Suprapubic skin (tissue), 4 donors: Measurements from ENCODE around the gene SIAH2. TPM values are rescaled to one million over a fixed set of nuclear protein-coding genes. Genes with fewer than 3 reads are reported as not detected.

ENCODE experiments used
- DNase-seq, 2 donors: peaks; one replicate each; pipeline ENCODE4 v3.0.0-alpha.2; 2019; ENCODE audit warnings: low spot score in 2 of 2
- H3K27ac ChIP-seq: fragments of 200-600 bp; sonication (generic); one replicate; pipeline ENCODE4 v1.5.1; 2019
- H3K27me3 ChIP-seq: fragments of 200-600 bp; sonication (generic); one replicate; pipeline ENCODE4 v1.5.1; 2019
- H3K36me3 ChIP-seq: fragments of 200-600 bp; sonication (generic); one replicate; pipeline ENCODE4 v1.5.1; 2019
- H3K4me1 ChIP-seq: fragments of 200-600 bp; sonication (generic); one replicate; pipeline ENCODE4 v1.5.1; 2019
- H3K4me3 ChIP-seq: fragments of 200-600 bp; sonication (generic); one replicate; pipeline ENCODE4 v1.5.1; 2019; ENCODE audit warnings: mild to moderate bottlenecking
- H3K9me3 ChIP-seq: fragments of 200-600 bp; sonication (generic); one replicate; pipeline ENCODE4 v1.5.1; 2019
- EP300 ChIP-seq: sonication (generic); formaldehyde crosslinking; IDR thresholded peaks from one replicate; pipeline ENCODE4 v1.6.1; 2017; ENCODE audit warnings: antibody characterized with exemption
- POLR2A ChIP-seq, 2 donors: fragments of 450-650 bp; IDR thresholded peaks; one replicate each; pipeline ENCODE4 v1.6.1; 2017; ENCODE audit warnings: antibody characterized with exemption in 2 of 2, mild to moderate bottlenecking in 2 of 2, moderate library complexity in 2 of 2
- POLR2AphosphoS5 ChIP-seq, 3 donors: sonication (generic); formaldehyde crosslinking; IDR thresholded peaks; one replicate each; pipeline ENCODE4 v1.6.1; 2017; ENCODE audit warnings: antibody characterized with exemption in 3 of 3
- WGBS: methylation state at CpG from one replicate; pipeline ENCODE4 v1.1.5; 2018; 5-methylcytosine and 5-hydroxymethylcytosine counted together
- total RNA-seq, 4 donors: library from RNA; depleted of rRNA; stranded (reverse); fragments of >200 nt; gene quantifications; one replicate each; pipeline ENCODE4 v1.1.0, GENCODE V29; 2016
- TF ChIP-seq, protein P1 (sequence below), 2 donors: fragments of 200-600 bp in 1 of 2; fragments of 450-650 bp in 1 of 2; sonication (generic) in 1 of 2; IDR thresholded peaks; one replicate each; pipeline ENCODE4 v1.5.1; 2016 to 2019; ENCODE audit warnings: antibody characterized with exemption in 2 of 2, mild to moderate bottlenecking in 1 of 2, moderate library complexity in 1 of 2

The SIAH2 gene
- total RNA-seq, 4 donors from 2014 or later, result 49.5 to 95.7 (median 81.3) TPM

GRCh38 chr3:150756491-150757059, 6.4 kb downstream of the SIAH2 start:
- no peaks in the 10 kb centered on the region for H3K27me3 ChIP-seq
- H3K27ac ChIP-seq, result no peak overlapping the region
- DNase-seq, result no peak
- 93% methylated on average over 4 of the region's 4 CpGs for WGBS
- peaks cover 67% of the 10 kb centered on the region for H3K4me1 ChIP-seq
- TF ChIP-seq, protein P1, sequence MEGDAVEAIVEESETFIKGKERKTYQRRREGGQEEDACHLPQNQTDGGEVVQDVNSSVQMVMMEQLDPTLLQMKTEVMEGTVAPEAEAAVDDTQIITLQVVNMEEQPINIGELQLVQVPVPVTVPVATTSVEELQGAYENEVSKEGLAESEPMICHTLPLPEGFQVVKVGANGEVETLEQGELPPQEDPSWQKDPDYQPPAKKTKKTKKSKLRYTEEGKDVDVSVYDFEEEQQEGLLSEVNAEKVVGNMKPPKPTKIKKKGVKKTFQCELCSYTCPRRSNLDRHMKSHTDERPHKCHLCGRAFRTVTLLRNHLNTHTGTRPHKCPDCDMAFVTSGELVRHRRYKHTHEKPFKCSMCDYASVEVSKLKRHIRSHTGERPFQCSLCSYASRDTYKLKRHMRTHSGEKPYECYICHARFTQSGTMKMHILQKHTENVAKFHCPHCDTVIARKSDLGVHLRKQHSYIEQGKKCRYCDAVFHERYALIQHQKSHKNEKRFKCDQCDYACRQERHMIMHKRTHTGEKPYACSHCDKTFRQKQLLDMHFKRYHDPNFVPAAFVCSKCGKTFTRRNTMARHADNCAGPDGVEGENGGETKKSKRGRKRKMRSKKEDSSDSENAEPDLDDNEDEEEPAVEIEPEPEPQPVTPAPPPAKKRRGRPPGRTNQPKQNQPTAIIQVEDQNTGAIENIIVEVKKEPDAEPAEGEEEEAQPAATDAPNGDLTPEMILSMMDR (IDR thresholded peaks at IDR 0.05), result no peak
- TF ChIP-seq EP300, result no peak
- TF ChIP-seq POLR2AphosphoS5 (IDR thresholded peaks at IDR 0.05), result no peak
- no peak for TF ChIP-seq POLR2A (IDR thresholded peaks at IDR 0.05)
- peaks cover 3% of the 10 kb centered on the region for H3K36me3 ChIP-seq
- no peak overlapping the region for H3K4me3 ChIP-seq
- no peaks in the 10 kb centered on the region for H3K9me3 ChIP-seq

DNA sequence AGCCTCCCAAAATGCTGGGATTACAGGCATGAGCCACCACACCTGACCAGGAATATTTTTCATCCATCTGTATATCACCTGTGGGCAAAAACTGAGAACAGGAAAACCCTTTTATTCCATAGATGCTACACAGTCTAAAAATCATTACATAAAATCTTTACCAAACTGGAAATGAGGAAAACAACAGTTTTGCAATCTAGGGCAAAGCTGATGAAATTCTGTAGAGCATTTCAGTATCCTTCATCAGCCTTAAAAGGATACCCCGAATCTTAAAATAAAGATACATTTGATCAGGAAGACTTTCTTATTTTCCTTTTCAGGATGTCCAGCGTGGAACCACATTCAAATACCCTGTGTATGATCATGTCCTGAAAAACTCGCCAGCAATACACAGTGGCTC, 7.1 kb downstream of the SIAH2 start:
- Histone ChIP-seq H3K4me3 (no peak overlapping the region), H3K9me3 (no peaks in the 10 kb centered on the region), H3K27me3 (no peaks in the 10 kb centered on the region), H3K27ac (no peak overlapping the region), H3K4me1 (peaks cover 63% of the 10 kb centered on the region), H3K36me3 (peaks cover 3% of the 10 kb centered on the region)
- TF ChIP-seq EP300 (no peak), POLR2AphosphoS5 (IDR thresholded peaks at IDR 0.05) (no peak), POLR2A (IDR thresholded peaks at IDR 0.05) (no peak)
- TF ChIP-seq, protein P1 (IDR thresholded peaks at IDR 0.05), result no peak
- DNase-seq, result no peak
- WGBS, result 88% methylated on average over 3 of the region's 3 CpGs

DNA sequence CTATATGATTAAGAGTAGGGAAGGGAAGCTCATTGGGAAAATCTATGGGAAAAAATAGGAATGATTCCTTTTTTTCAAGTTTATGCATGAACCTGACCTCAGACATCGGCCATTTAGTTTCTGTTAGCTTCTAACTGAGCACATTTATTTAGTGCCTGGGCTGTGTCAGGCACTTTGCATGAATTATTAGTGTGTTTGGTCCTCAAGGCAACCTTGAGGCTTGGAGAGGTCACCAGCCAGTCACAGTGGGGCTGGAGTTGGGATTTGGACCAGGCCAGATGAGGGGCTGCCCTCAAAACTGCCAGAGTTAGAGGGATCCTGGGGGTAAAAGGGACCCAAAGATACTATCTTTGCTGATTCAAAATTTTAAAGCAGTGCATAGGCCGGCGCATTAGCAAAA, 8.1 kb downstream of the SIAH2 start:
- H3K4me1 ChIP-seq, result peaks cover 53% of the 10 kb centered on the region
- TF ChIP-seq POLR2AphosphoS5 (IDR thresholded peaks at IDR 0.05) (no peak), EP300 (no peak), POLR2A (IDR thresholded peaks at IDR 0.05) (no peak)
- TF ChIP-seq, protein P1 (IDR thresholded peaks at IDR 0.05), result no peak

GRCh38 chr3:150751781-150752263, 11.1 kb downstream of the SIAH2 start:
- Histone ChIP-seq H3K4me3 (no peak overlapping the region), H3K9me3 (no peaks in the 10 kb centered on the region), H3K27ac (peak overlapping the region; percentile 58), H3K27me3 (no peaks in the 10 kb centered on the region), H3K4me1 (peaks cover 46% of the 10 kb centered on the region), H3K36me3 (no peaks in the 10 kb centered on the region)
- 62% methylated on average over 2 of the region's 2 CpGs for WGBS
- DNase-seq, result no peak
- TF ChIP-seq POLR2A (IDR thresholded peaks at IDR 0.05), result no peak
- TF ChIP-seq, protein P1 (IDR thresholded peaks at IDR 0.05), result no peak
- TF ChIP-seq POLR2AphosphoS5 (IDR thresholded peaks at IDR 0.05), result no peak
- TF ChIP-seq EP300, result no peak

More for the DNA sequence above, 8.1 kb downstream of the SIAH2 start:
- H3K27me3 ChIP-seq, result no peaks in the 10 kb centered on the region
- H3K4me3 ChIP-seq, result no peak overlapping the region
- DNase-seq, result no peak
- H3K27ac ChIP-seq, result no peak overlapping the region
- no peaks in the 10 kb centered on the region for H3K9me3 ChIP-seq
- WGBS, result 92% methylated on average over 3 of the region's 3 CpGs
- H3K36me3 ChIP-seq, result peaks cover 3% of the 10 kb centered on the region

DNA sequence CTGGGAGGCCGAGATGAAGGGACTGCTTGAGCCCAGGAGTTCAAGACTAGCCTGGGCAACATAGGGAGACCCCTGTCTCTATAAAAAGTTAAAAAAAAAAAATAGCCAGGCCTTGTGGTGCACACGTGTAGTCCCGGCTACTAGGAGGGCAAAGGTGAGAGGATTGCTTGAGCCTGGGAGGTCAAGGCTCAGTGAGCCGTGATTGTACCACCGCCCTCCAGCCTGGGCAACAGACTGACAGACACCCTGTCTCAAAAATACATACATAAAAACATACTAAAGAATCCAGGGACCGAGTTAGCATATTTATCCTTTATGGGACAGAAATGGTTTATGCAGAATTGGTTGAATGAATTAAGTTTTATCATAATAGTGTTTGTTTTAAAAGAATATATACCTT, 13.7 kb downstream of the SIAH2 start:
- Histone ChIP-seq H3K36me3 (no peaks in the 10 kb centered on the region), H3K27me3 (no peaks in the 10 kb centered on the region), H3K4me1 (peaks cover 55% of the 10 kb centered on the region), H3K4me3 (no peak overlapping the region), H3K9me3 (no peaks in the 10 kb centered on the region), H3K27ac (no peak overlapping the region)
- 82% methylated on average over 6 of the region's 6 CpGs for WGBS
- DNase-seq, result peak in 1 of 2 donors; percentile 6
- TF ChIP-seq, protein P1 (IDR thresholded peaks at IDR 0.05), result no peak
- TF ChIP-seq POLR2A (IDR thresholded peaks at IDR 0.05) (no peak), POLR2AphosphoS5 (IDR thresholded peaks at IDR 0.05) (no peak), EP300 (no peak)
